ENCODE results near the gene BPTF. TPM values are rescaled to one million over a fixed set of nuclear protein-coding genes. Genes with fewer than 3 reads are reported as not detected.

The BPTF gene
- total and polyA plus RNA-seq, 2 of the 8 experiments (the other 6 are each of a cell fraction or from before 2014, with no cell fraction given), result 107 to 228 TPM

GRCh38 chr17:67980456-67980855 is 155.2 kb downstream of the BPTF start (continued):
- TF ChIP-seq CHD7 (IDR thresholded peaks at IDR 0.05; ENCODE audit: insufficient replicate concordance, low read length), result no peak
- no peak for TF ChIP-seq HDAC6 (IDR thresholded peaks at IDR 0.05; ENCODE audit: low read depth, low read length)
- TF ChIP-seq GTF2F1 (IDR thresholded peaks at IDR 0.05; ENCODE audit: borderline replicate concordance, low read depth, low read length), result no peak
- no peak for TF ChIP-seq POLR2AphosphoS5 (IDR thresholded peaks at IDR 0.05; ENCODE audit: low read depth, low read length)
- no peak for TF ChIP-seq CEBPB (IDR thresholded peaks at IDR 0.05; ENCODE audit: low read depth, low read length)
- TF ChIP-seq SIX5 (IDR thresholded peaks at IDR 0.05; ENCODE audit: low read depth, low read length), result no peak
- TF ChIP-seq SP2 (IDR thresholded peaks at IDR 0.05; ENCODE audit: low read length), result no peak
- no peak for TF ChIP-seq CREB1 (IDR thresholded peaks at IDR 0.05)
- no peak for TF ChIP-seq PHF8 (conservative IDR thresholded peaks at IDR 0.05; ENCODE audit: low read depth, low read length)
